PC-9 (cell line): ENCODE data around the gene BTBD1.

Experiments used
- EZH2 ChIP-seq: fragments of 200-600 bp; sonication (generic); IDR thresholded peaks from 2 replicates; pipeline ENCODE4 v1.8.0; 2017; ENCODE audit warnings: antibody characterized with exemption, low read depth
- TF ChIP-seq, protein P1 (sequence below): fragments of 200-600 bp; sonication (generic); conservative IDR thresholded peaks from 2 replicates; pipeline ENCODE4 v1.6.1; 2017; ENCODE audit warnings: mixed run types, antibody characterized with exemption, mild to moderate bottlenecking, moderate library complexity

DNA sequence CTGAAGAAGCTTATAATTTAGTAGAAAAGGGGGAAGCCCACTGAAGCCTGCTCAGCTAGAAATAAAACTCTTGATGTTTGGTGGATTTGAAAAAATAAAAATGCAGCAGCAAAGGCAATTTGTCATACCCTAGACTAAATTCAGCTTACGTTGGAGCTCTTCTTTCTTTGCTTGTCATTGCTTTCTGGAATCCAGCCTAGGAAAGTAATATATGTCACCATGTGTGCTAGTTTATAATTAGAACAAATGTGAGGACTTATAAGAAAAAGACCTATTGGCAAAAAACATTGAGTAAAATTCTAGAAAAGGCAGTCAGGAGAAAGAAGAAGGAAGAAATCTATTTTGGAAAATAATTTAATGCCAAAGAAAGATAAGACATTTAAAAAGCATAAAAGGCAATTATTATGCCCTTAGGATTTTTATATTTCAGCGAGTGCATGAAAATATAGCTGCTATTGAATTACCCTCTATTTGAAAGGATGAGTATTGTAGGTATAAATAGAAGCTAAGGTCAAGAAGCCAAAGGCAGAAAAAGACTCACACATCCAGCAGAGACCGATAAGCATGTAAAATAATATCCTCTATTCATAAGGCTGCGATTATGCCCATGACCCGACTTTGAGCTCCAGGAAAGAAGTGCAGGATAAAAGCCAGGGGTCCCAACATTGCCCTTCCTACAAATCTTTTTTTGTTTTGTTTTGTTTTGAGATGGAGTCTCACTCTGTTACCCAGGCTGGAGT lies 10.6 kb upstream of the BTBD1 start:
- TF ChIP-seq, protein P1, sequence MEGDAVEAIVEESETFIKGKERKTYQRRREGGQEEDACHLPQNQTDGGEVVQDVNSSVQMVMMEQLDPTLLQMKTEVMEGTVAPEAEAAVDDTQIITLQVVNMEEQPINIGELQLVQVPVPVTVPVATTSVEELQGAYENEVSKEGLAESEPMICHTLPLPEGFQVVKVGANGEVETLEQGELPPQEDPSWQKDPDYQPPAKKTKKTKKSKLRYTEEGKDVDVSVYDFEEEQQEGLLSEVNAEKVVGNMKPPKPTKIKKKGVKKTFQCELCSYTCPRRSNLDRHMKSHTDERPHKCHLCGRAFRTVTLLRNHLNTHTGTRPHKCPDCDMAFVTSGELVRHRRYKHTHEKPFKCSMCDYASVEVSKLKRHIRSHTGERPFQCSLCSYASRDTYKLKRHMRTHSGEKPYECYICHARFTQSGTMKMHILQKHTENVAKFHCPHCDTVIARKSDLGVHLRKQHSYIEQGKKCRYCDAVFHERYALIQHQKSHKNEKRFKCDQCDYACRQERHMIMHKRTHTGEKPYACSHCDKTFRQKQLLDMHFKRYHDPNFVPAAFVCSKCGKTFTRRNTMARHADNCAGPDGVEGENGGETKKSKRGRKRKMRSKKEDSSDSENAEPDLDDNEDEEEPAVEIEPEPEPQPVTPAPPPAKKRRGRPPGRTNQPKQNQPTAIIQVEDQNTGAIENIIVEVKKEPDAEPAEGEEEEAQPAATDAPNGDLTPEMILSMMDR, result no peak
- TF ChIP-seq EZH2, result no peak
